WI38 (cell line): ENCODE data around the gene PLCL1.
"Not testable (repeated sequence)": the region's sequence is repeated elsewhere in the genome, so short reads cannot be mapped to it uniquely, and the experiment has no call there.

ENCODE experiments used
- H3K4me3 ChIP-seq: 2 replicates; pipeline ENCODE4 v1.5.1; 2011; ENCODE audit warnings: low read depth, mild to moderate bottlenecking, control low read depth, low read length
- TF ChIP-seq, protein P1 (sequence below): IDR thresholded peaks from 2 replicates; pipeline ENCODE4 v1.5.1; 2012; ENCODE audit warnings: low read depth, mild to moderate bottlenecking, control low read depth, low read length

The PLCL1 gene

DNA sequence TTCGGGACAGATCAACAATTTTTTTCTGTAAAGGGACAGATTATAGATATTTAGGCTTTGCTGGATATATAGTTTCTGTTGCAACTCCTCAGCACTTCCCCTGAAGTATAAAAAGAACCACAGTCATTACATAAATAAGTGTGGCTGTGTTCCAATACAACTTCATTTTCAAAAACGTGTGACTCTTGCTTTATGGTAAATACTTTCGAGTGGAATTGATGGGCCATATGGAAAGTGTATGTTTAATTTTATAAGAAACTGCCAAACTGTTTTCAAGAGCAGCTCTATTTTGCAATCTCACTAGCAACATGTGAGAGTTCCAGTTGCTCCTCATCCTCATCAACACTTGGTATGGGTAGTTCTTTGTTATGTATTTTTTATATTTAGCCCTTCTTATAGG lies 370.9 kb downstream of the PLCL1 start:
- TF ChIP-seq, protein P1, sequence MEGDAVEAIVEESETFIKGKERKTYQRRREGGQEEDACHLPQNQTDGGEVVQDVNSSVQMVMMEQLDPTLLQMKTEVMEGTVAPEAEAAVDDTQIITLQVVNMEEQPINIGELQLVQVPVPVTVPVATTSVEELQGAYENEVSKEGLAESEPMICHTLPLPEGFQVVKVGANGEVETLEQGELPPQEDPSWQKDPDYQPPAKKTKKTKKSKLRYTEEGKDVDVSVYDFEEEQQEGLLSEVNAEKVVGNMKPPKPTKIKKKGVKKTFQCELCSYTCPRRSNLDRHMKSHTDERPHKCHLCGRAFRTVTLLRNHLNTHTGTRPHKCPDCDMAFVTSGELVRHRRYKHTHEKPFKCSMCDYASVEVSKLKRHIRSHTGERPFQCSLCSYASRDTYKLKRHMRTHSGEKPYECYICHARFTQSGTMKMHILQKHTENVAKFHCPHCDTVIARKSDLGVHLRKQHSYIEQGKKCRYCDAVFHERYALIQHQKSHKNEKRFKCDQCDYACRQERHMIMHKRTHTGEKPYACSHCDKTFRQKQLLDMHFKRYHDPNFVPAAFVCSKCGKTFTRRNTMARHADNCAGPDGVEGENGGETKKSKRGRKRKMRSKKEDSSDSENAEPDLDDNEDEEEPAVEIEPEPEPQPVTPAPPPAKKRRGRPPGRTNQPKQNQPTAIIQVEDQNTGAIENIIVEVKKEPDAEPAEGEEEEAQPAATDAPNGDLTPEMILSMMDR, result no peak
- no peak overlapping the region for H3K4me3 ChIP-seq

DNA sequence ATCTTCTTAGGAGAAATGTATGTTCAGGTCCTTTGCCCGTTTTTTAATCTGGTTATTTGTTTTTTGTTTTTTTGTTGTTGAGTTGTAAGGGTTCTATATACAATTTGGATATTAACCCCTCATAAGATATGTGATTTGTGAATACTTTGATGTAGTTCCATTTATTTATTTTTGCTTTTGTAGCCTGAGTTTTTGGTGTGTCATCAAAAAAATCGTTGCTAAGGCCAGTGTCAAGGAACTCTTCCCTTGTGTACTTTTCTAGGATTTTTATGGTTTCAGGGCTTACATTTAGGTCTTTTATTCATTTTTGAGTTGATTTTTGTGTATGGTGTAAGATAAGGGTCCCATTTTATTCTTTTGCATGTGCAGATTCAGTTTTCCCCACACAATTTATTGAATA lies 372.6 kb downstream of the PLCL1 start:
- H3K4me3 ChIP-seq, result no peak overlapping the region
- TF ChIP-seq, protein P1, result no peak

DNA sequence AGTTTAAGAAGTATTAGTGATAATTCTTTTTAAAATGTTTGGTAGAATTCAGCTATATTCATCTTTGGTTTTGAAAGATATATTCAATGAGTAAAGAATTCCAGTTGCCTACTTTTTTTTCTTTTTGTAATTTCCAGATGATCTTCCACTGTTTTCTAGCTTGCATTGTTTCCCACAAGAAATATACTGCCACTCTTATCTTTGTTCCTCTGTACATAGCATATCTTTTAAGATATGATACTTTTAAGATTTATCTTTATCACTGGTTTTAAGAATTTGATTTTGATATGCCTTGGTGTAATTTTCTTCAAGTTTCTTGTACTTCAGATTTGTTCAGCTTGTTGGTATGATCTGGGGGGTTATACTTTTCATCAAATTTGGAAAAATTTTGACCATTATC lies 374.4 kb downstream of the PLCL1 start:
- TF ChIP-seq, protein P1, result no peak
- no peak overlapping the region for H3K4me3 ChIP-seq

DNA sequence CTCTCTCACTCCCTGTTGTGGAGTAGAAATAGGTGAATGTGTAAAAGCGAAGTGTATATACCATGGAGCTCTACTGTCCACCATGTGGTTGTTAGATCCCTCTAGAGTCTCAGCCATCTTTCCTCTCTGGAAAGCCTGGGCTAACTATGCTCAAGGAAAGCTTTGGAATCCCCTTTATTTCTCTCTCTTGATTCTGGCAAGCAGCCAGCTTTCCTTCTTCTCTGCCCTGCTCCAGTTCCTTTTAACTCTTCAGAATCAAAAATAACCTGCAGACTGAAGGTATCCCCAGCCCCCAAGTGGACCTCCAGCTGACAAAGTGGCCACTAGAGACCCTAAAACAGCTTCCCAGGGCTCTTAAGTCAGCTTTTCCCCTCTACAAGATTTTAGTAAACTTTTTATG lies 381.9 kb downstream of the PLCL1 start:
- TF ChIP-seq, protein P1, result no peak

DNA sequence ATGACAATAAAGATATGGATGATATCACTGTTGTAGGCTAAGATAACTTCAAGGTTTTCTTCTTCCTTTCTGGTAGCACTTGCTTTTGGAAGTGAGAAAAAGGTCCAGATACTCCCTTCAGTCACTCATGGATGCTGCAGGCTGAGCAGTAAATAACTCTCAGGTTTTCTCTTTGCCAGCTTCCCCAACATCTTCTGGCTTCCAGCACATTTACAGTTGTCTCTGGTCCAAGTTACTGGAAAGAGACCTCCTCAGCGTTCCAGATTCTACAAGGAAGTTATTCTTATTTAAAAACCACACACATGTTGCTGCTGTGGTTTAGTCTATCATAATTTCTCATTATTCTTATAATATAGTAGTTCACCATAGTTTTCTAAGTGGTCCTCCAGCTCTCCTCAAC lies 383.4 kb downstream of the PLCL1 start:
- TF ChIP-seq, protein P1, result no peak
- H3K4me3 ChIP-seq, result no peak overlapping the region

More for the DNA sequence above, 381.9 kb downstream of the PLCL1 start:
- H3K4me3 ChIP-seq, result no peak overlapping the region

DNA sequence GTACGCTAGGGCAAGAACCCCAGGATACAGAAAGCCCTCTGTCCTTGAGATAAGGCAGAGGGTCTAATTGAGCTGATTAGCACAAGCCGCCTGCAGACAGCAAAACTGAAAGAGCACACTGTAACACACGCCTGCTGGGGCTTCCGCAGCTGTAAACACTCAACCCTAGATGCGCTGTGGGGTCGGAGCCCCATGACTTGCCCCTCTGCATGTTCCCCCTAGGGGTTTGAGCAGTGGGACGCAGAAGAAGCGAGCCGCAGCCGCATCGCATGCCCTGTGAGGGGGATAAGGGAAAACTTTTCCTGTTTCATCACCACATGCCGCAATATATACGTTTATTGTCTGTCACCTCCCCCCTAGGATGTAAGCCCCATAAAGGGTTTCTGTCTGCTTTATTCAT lies 384.6 kb downstream of the PLCL1 start:
- H3K4me3 ChIP-seq, result no peak overlapping the region
- TF ChIP-seq, protein P1, result no peak

DNA sequence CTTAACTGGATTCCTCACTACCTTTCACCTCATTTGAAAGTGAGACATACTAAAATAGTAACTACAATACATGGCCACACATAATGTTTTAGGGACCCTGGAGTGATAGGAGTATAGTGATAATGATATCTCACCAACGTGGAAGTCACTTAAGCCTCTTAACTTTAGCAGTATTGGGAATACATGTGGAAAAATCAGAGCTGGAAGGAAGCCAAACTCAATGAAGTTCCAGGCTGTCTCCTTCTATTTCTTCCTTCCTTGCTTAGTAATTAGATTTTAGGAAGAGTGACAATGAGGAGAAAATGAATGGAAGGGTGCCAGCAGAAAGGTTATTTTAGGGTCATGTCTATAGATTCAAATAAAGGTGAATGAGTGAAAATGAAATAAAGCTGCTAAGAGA lies 387.3 kb downstream of the PLCL1 start:
- no peak overlapping the region for H3K4me3 ChIP-seq
- TF ChIP-seq, protein P1, result no peak

DNA sequence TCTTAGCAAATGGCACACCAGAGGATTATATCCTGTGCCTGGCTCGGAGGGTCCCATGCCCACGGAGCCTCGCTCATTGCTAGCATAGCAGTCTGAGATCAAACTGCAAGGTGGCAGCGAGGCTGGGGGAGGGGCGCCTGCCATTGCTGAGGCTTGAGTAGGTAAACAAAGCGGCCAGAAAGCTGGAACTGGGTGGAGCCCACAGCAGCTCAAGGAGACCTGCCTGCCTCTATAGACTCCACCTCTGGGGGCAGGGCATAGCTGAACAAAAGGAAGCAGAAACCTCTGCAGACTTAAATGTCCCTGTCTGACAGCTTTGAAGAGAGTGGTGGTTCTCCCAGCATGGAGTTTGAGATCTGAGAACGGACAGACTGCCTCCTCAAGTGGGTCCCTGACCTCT lies 392.2 kb downstream of the PLCL1 start:
- H3K4me3 ChIP-seq, result not testable (repeated sequence)
